Nephron progenitor cell (in vitro differentiated cells): Measurements from ENCODE around the gene IL17RB.

Source experiments
- DNase-seq: peaks from one replicate; pipeline ENCODE4 v3.0.0; 2021
- H3K27ac Mint-ChIP-seq: 2 replicates; pipeline ENCODE4 v1.8.0; 2021; ENCODE audit warnings: mild to moderate bottlenecking, moderate library complexity, mixed read lengths
- H3K27me3 Mint-ChIP-seq: 2 replicates; pipeline ENCODE4 v1.8.0; 2021; ENCODE audit warnings: mild to moderate bottlenecking, low read depth, mixed read lengths; ENCODE audit not compliant: poor library complexity
- H3K36me3 Mint-ChIP-seq: 2 replicates; pipeline ENCODE4 v1.8.0; 2021; ENCODE audit warnings: low read depth, mixed read lengths
- H3K4me1 Mint-ChIP-seq: 2 replicates; pipeline ENCODE4 v1.8.0; 2021; ENCODE audit warnings: mixed read lengths
- H3K4me3 Mint-ChIP-seq: 2 replicates; pipeline ENCODE4 v1.8.0; 2021; ENCODE audit warnings: mild to moderate bottlenecking, moderate library complexity, mixed read lengths
- H3K9me3 Mint-ChIP-seq: 2 replicates; pipeline ENCODE4 v1.8.0; 2021; ENCODE audit warnings: mild to moderate bottlenecking, moderate library complexity, mixed read lengths
- CTCF ChIP-seq: fragments of 200-600 bp; sonication (generic); IDR thresholded peaks from 2 replicates; pipeline ENCODE4 v1.5.0; 2021; ENCODE audit warnings: antibody characterized with exemption

Gene IL17RB

GRCh38 chr3:53811143-53811927 is 35.0 kb upstream of the IL17RB start:
- no peak for DNase-seq
- TF ChIP-seq CTCF: no peak
- Mint-ChIP-seq H3K27me3 (peaks cover 4% of the 10 kb centered on the region), H3K36me3 (no peaks in the 10 kb centered on the region), H3K4me1 (peaks cover 15% of the 10 kb centered on the region), H3K4me3 (no peak overlapping the region), H3K9me3 (no peaks in the 10 kb centered on the region), H3K27ac (no peak overlapping the region)

DNA sequence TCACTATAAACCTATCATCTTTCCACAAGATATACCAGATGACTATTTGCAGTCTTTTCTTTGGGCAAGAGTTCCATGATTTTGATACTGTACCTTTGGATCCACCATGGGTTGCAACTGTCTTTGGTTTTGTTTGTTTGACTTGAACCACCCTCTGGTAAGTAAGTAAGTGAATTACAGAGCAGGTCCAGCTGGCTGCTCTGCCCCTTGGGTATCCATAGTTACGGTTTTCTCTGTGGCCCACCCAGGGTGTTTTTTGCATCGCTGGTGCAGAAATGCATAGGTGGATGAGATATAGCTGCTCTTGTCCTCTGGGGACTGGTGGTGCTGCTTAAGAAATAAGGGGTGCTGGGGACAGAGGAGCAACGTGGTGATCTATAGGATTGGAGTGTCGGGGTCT is 33.9 kb upstream of the IL17RB start:
- H3K4me1 Mint-ChIP-seq: peaks cover 4% of the 10 kb centered on the region
- no peaks in the 10 kb centered on the region for H3K9me3 Mint-ChIP-seq
- DNase-seq: no peak
- peak; percentile 6 for TF ChIP-seq CTCF
- H3K36me3 Mint-ChIP-seq: no peaks in the 10 kb centered on the region
- H3K27ac Mint-ChIP-seq: no peak overlapping the region
- H3K4me3 Mint-ChIP-seq: no peak overlapping the region
- H3K27me3 Mint-ChIP-seq: no peaks in the 10 kb centered on the region

- H3K36me3 Mint-ChIP-seq: no peaks in the 10 kb centered on the region
- no peak overlapping the region for H3K27ac Mint-ChIP-seq
- H3K4me1 Mint-ChIP-seq: no peaks in the 10 kb centered on the region
- no peaks in the 10 kb centered on the region for H3K9me3 Mint-ChIP-seq
- DNase-seq: no peak
- H3K27me3 Mint-ChIP-seq: peaks cover 3% of the 10 kb centered on the region
- no peak overlapping the region for H3K4me3 Mint-ChIP-seq
- no peak for TF ChIP-seq CTCF
Observed at GRCh38 chr3:53813229-53813628, 33.1 kb upstream of the IL17RB start.

DNA sequence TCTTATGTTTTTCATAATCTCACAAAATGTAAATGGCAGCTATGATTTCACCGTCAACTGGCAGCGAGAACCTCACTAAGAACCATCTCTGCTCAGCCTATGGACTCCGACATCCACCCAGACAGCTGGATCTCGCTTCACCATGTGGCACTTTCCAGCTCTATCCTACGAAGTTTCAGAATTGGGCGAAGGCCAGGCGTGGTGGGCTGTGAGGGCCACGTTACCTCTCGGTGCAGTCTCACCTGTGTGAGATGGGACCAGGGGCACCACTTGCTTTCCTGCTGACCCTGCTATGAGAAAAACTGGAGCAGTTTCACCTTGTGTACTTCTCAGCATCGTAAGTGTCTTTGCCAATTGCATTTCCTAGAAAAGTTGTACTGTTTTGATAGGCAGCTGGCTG is 32.5 kb upstream of the IL17RB start:
- Mint-ChIP-seq H3K36me3 (no peaks in the 10 kb centered on the region), H3K4me1 (no peaks in the 10 kb centered on the region), H3K27ac (no peak overlapping the region), H3K27me3 (peaks cover 3% of the 10 kb centered on the region), H3K4me3 (no peak overlapping the region), H3K9me3 (no peaks in the 10 kb centered on the region)
- TF ChIP-seq CTCF: no peak
- DNase-seq: no peak

- Mint-ChIP-seq H3K4me3 (no peak overlapping the region), H3K36me3 (no peaks in the 10 kb centered on the region), H3K4me1 (no peaks in the 10 kb centered on the region), H3K27ac (no peak overlapping the region), H3K27me3 (peaks cover 3% of the 10 kb centered on the region), H3K9me3 (no peaks in the 10 kb centered on the region)
- no peak for TF ChIP-seq CTCF
- no peak for DNase-seq
Observed at GRCh38 chr3:53815067-53815466, 31.3 kb upstream of the IL17RB start.

- Mint-ChIP-seq H3K27me3 (peaks cover 3% of the 10 kb centered on the region), H3K36me3 (no peaks in the 10 kb centered on the region), H3K27ac (no peak overlapping the region), H3K4me1 (no peaks in the 10 kb centered on the region), H3K9me3 (no peaks in the 10 kb centered on the region), H3K4me3 (no peak overlapping the region)
- no peak for DNase-seq
- no peak for TF ChIP-seq CTCF
Observed at GRCh38 chr3:53815651-53816050, 30.7 kb upstream of the IL17RB start.
